Osteocyte (in vitro differentiated cells): ENCODE data around the gene NOTUM. TPM values are rescaled to one million over a fixed set of nuclear protein-coding genes. Genes with fewer than 3 reads are reported as not detected.
A peak's percentile ranks its signal among the peaks of the same experiment; 100 is the strongest.

Source experiments
- DNase-seq: peaks from one replicate; pipeline ENCODE4 v3.0.0; 2021; ENCODE audit warnings: mixed read lengths; ENCODE audit not compliant: unreplicated experiment; ENCODE audit errors: extremely low spot score
- H3K27ac Mint-ChIP-seq: one replicate; pipeline ENCODE4 v1.8.0; 2021; ENCODE audit warnings: mild to moderate bottlenecking, mixed read lengths; ENCODE audit not compliant: unreplicated experiment
- H3K27me3 Mint-ChIP-seq: one replicate; pipeline ENCODE4 v1.8.0; 2021; ENCODE audit warnings: mixed read lengths; ENCODE audit not compliant: unreplicated experiment
- H3K36me3 Mint-ChIP-seq: one replicate; pipeline ENCODE4 v1.8.0; 2021; ENCODE audit warnings: mixed read lengths; ENCODE audit not compliant: unreplicated experiment
- H3K4me1 Mint-ChIP-seq: one replicate; pipeline ENCODE4 v1.8.0; 2021; ENCODE audit warnings: mixed read lengths; ENCODE audit not compliant: unreplicated experiment
- H3K4me3 Mint-ChIP-seq: one replicate; pipeline ENCODE4 v1.8.0; 2021; ENCODE audit warnings: mild to moderate bottlenecking, moderate library complexity, mixed read lengths; ENCODE audit not compliant: unreplicated experiment
- H3K9me3 Mint-ChIP-seq: one replicate; pipeline ENCODE4 v1.8.0; 2021; ENCODE audit warnings: mixed read lengths; ENCODE audit not compliant: unreplicated experiment
- total RNA-seq: library from RNA; stranded (reverse); gene quantifications from 2 replicates; pipeline ENCODE4 v1.2.1, GENCODE V29; 2021
- TF ChIP-seq, protein P1 (sequence below): fragments of 200-600 bp; sonication (generic); IDR thresholded peaks from 2 replicates; pipeline ENCODE4 v1.5.0; 2021; ENCODE audit warnings: antibody characterized with exemption, mild to moderate bottlenecking, moderate library complexity

Gene NOTUM
- total RNA-seq, 1 donor from 2014 or later = 0.30 TPM

DNA sequence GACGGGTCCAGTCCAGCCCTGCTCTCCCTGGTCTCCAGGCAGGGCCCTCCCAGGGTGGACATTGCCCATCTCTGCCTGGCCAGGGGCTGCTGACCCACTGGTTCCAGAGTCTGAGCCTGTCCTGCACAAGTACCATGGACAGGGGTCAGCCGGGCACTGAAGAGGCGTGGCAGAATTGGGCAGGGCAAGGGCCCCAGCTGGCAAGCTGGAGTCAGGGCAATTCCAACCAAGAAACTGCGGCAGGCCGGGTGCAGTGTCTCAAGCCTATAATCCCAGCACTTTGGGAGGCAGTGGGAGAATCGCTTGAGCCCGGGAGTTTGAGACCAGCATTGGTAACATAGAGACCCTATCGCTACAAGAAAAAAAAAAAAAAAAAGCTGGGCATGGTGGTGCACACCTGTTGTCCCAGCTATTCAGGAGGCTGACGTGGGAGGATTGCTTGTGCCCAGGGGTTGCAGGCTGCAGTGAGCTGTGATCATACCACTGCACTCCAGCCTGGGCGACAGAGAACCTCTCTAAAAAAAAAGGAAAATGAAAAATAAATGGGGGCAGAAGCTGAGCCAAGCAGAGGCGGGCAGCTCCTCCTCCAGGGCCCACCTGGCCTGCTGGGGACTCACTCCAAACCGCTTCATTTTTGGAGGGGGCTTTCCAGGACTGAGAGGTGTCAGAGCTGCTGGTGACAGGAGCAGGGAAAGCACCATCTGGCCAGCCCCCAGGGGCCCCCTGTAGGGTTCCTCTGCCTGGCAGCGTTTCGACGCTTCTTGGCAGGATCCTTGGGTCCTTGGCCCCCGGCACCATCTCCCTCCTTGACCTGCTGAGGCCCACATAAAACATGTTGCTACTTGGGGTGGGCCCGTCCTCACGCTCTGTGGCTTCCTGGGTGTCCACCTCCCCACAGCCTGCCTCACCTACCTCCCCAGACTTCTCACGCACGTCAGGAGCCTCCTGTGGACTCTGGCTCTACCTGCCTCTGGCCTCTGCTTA is 30.6 kb downstream of the NOTUM start:
- Mint-ChIP-seq H3K4me1 (peaks cover 32% of the 10 kb centered on the region), H3K27ac (no peak overlapping the region), H3K27me3 (no peaks in the 10 kb centered on the region), H3K4me3 (no peak overlapping the region), H3K9me3 (no peaks in the 10 kb centered on the region), H3K36me3 (peaks cover 2% of the 10 kb centered on the region)
- DNase-seq = no peak
- TF ChIP-seq, protein P1, sequence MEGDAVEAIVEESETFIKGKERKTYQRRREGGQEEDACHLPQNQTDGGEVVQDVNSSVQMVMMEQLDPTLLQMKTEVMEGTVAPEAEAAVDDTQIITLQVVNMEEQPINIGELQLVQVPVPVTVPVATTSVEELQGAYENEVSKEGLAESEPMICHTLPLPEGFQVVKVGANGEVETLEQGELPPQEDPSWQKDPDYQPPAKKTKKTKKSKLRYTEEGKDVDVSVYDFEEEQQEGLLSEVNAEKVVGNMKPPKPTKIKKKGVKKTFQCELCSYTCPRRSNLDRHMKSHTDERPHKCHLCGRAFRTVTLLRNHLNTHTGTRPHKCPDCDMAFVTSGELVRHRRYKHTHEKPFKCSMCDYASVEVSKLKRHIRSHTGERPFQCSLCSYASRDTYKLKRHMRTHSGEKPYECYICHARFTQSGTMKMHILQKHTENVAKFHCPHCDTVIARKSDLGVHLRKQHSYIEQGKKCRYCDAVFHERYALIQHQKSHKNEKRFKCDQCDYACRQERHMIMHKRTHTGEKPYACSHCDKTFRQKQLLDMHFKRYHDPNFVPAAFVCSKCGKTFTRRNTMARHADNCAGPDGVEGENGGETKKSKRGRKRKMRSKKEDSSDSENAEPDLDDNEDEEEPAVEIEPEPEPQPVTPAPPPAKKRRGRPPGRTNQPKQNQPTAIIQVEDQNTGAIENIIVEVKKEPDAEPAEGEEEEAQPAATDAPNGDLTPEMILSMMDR = no peak

DNA sequence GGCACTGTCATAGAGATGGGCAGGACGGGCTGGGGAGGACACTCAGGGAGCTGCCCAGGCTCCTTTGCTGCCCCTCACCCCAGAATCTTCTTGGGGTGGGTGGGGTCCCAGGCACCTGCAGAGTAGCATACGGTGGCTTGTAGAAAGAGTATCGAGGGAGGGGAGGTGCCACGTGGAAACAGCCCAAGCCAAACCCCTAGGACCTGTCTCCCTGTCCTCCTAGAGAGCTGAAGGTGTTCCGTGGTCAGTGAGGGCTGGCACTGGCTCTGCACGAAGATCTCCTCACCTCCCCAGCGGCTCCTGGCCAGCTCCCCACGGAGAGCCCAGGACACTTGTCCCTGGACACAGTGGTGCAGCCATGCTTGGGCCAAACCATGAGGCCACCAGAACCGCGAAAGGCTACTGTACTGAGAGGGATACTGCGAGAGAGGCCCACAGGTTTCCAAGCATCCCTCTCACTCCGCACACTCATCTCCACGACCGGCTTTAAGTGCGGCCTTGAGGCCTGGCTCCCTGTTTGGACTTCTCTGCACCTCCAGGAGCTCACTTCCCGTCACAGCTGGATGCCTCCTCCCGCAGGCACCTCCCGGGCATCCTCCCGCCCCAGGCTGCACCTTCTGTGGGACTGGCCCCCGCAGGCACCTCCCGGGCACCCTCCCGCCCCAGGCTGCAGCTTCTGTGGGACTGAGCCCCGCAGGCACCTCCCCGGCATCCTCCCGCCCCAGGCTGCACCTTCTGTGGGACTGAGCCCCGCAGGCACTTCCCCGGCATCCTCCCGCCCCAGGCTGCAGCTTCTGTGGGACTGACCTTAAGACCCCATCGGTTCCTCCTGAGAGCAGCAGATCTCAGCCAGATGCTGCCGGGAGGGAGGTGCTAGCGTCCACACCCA is 31.5 kb downstream of the NOTUM start:
- H3K9me3 Mint-ChIP-seq = no peaks in the 10 kb centered on the region
- H3K36me3 Mint-ChIP-seq = peaks cover 2% of the 10 kb centered on the region
- H3K4me1 Mint-ChIP-seq = peaks cover 37% of the 10 kb centered on the region
- no peak for DNase-seq
- H3K27me3 Mint-ChIP-seq = no peaks in the 10 kb centered on the region
- TF ChIP-seq, protein P1 = no peak
- peak overlapping the region; percentile 51 for H3K4me3 Mint-ChIP-seq
- no peak overlapping the region for H3K27ac Mint-ChIP-seq

DNA sequence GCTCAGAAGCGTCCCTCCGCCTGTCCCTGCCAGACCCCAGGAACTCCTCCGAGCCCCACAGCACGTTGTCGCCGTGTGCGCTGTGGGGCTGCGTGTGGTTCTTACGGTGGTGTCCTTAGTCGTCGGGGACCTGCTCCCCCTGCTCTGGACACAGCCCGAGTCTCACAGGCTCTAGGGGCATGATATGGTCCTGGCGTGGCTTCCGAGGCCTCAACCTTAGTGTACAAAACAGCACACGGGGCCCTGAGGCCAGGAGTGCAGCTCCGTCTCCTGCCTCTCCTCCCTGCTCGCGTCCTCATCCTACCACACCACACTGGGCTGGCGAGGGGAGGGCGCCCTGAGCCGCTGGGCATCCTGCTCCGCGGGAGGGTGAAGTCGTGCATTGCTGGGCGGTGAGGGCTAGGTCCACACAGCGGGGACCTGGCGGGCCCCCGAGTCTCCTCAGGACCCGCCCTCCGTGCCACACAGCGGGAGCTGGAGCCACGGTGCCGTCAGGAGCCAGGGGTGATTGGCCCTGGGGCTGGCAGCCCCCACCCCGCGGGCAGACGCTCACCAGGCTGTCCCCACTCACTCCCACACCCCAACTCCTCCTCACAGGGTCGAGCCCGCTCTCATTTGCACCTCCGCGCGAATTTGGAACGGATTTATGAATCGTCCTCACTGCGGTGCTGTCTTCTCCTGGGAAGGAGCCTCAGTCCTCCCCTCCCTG is 32.3 kb downstream of the NOTUM start:
- Mint-ChIP-seq H3K4me3 (peak overlapping the region; percentile 65), H3K4me1 (peaks cover 44% of the 10 kb centered on the region), H3K9me3 (no peaks in the 10 kb centered on the region), H3K27ac (peak overlapping the region; percentile 41), H3K27me3 (no peaks in the 10 kb centered on the region), H3K36me3 (peaks cover under 1% of the 10 kb centered on the region)
- TF ChIP-seq, protein P1 = no peak
- no peak for DNase-seq

DNA sequence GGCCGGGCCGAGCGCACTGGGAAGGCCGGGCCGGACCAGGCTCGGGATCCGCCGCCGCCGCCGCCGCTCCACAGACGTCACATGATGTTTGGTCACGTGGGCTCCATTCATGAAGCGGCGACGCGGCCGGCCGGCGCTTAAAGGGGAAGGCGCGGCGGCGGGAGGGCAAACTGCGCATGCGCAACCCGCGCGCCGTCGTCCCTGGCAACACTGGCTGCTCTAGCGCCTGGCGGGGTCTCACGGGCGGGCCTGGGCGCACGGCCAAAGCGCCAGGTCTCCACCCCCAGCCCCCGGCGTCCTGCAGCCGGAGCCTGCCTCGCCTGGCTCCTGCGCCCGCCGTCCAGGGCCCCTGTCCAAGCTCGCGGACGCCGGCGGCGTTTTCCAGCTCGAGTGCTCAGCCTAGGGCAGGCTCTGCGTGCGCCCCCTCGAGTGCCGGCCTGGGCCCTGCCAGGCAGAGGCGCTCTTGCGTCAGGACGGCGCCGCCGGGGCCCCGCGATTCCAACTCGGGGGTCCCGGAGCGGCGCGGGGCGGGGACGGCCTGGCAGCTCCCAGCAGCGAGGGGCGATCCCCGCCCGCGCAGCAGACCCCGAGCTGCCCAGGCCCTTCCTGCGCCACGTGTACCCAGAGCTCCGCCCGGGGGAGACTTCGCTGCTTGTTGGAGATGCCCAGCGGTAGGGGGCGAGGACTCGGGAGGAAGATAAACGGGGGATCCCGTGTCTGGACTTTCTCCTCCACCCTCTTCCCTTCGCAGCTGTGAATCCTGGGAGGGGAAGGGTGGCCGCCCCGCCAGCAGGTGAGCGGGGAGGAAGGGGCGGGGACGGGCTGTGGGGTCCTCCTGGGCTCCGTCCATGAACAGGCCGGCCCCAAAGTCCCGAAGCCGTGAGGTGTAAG is 33.1 kb downstream of the NOTUM start, which contains the start of gene MAFG:
TSS of gene MAFG (minus strand) at position 83 of the 891 bp plus-strand sequence. CDS start 4,550 bp downstream, outside the sequence.
- H3K27me3 Mint-ChIP-seq = no peaks in the 10 kb centered on the region
- TF ChIP-seq, protein P1 = peak; percentile 57
- H3K4me3 Mint-ChIP-seq = peak within 1 kb of the TSS; percentile 88
- peak within 1 kb of the TSS; percentile 95 for H3K27ac Mint-ChIP-seq
- H3K4me1 Mint-ChIP-seq = peaks cover 49% of the 10 kb centered on the region
- H3K36me3 Mint-ChIP-seq = no peaks in the 10 kb centered on the region
- no peaks in the 10 kb centered on the region for H3K9me3 Mint-ChIP-seq
- DNase-seq = peak; percentile 99
